Mucosa of gallbladder (tissue), 1 donor: ENCODE data around the gene PRRC2B. TPM values are rescaled to one million over a fixed set of nuclear protein-coding genes. Genes with fewer than 3 reads are reported as not detected.
"Not testable (repeated sequence)": the region's sequence is repeated elsewhere in the genome, so short reads cannot be mapped to it uniquely, and the experiment has no call there.

Experiments
- DNase-seq: peaks from one replicate; pipeline ENCODE4 v3.0.0-alpha.2; 2020; ENCODE audit warnings: low spot score
- total RNA-seq: library from RNA; stranded (reverse); gene quantifications from one replicate; pipeline ENCODE4 v1.2.1, GENCODE V29; 2021
- donor health status: DM: no; HTN: no; CAD: no.

The PRRC2B gene
- total RNA-seq, 1 donor from 2014 or later = 261 TPM

GRCh38 chr9:131386281-131386680, 7.6 kb upstream of the PRRC2B start:
- DNase-seq = no peak

- DNase-seq = no peak
Observed at GRCh38 chr9:131387394-131387793, 6.5 kb upstream of the PRRC2B start.

GRCh38 chr9:131391020-131391419, 2.9 kb upstream of the PRRC2B start:
- DNase-seq = no peak

- DNase-seq = no peak
Observed at GRCh38 chr9:131391504-131391903, 2.4 kb upstream of the PRRC2B start.

GRCh38 chr9:131394464-131395156, 724 bp downstream of the PRRC2B start:
- no peak for DNase-seq

- DNase-seq = no peak
Observed at GRCh38 chr9:131395157-131396098, 1.5 kb downstream of the PRRC2B start.

GRCh38 chr9:131396099-131396479, 2.2 kb downstream of the PRRC2B start:
- not testable (repeated sequence) for DNase-seq

- DNase-seq = no peak
Observed at GRCh38 chr9:131396626-131397025, 2.7 kb downstream of the PRRC2B start.

- no peak for DNase-seq
Observed at GRCh38 chr9:131397100-131397790, 3.4 kb downstream of the PRRC2B start.

- DNase-seq = peak; percentile 36
Observed at GRCh38 chr9:131398204-131398603, 4.3 kb downstream of the PRRC2B start.

- no peak for DNase-seq
Observed at GRCh38 chr9:131399972-131400371, 6.1 kb downstream of the PRRC2B start.

GRCh38 chr9:131400627-131401026, 6.7 kb downstream of the PRRC2B start:
- DNase-seq = no peak

GRCh38 chr9:131402073-131402472, 8.2 kb downstream of the PRRC2B start:
- DNase-seq = no peak

GRCh38 chr9:131402738-131403492, 9.0 kb downstream of the PRRC2B start:
- peak; percentile 83 for DNase-seq

- DNase-seq = no peak
Observed at GRCh38 chr9:131403493-131403773, 9.5 kb downstream of the PRRC2B start.

- DNase-seq = no peak
Observed at GRCh38 chr9:131404581-131404980, 10.7 kb downstream of the PRRC2B start.

GRCh38 chr9:131404987-131405386, 11.1 kb downstream of the PRRC2B start:
- no peak for DNase-seq

- DNase-seq = no peak
Observed at GRCh38 chr9:131405428-131405827, 11.5 kb downstream of the PRRC2B start.

- DNase-seq = no peak
Observed at GRCh38 chr9:131405858-131406537, 12.1 kb downstream of the PRRC2B start.

- DNase-seq = no peak
Observed at GRCh38 chr9:131406563-131407436, 12.9 kb downstream of the PRRC2B start.
